Activated naive CD4-positive, alpha-beta T cell treated with anti-CD3 and anti-CD28 coated beads, Interleukin-2, amount 10 ng/mL, durations not matched to agents 7 days and 5 days (primary cell): Measurements from ENCODE around the gene HDAC3.
"Not testable (repeated sequence)": the region's sequence is repeated elsewhere in the genome, so short reads cannot be mapped to it uniquely, and the experiment has no call there.

Source experiments
- CTCF ChIA-PET: fragments of 350-600 bp; sonication (Branson Sonifier 250); formaldehyde crosslinking; loops from one replicate; lab custom pipeline; 2021; ENCODE audit warnings: antibody characterized with exemption; lab: Charles Lee
- DNase-seq: peaks from one replicate; pipeline ENCODE4 v3.0.0-alpha.2; 2020
- H3K27ac Mint-ChIP-seq: one replicate; pipeline ENCODE4 v1.8.0; 2021; ENCODE audit warnings: mild to moderate bottlenecking, moderate library complexity, mixed read lengths
- H3K27me3 Mint-ChIP-seq: one replicate; pipeline ENCODE4 v1.8.0; 2021; ENCODE audit warnings: mild to moderate bottlenecking, mixed read lengths
- H3K36me3 Mint-ChIP-seq: one replicate; pipeline ENCODE4 v1.8.0; 2021; ENCODE audit warnings: mixed read lengths
- H3K4me1 Mint-ChIP-seq: one replicate; pipeline ENCODE4 v1.8.0; 2021; ENCODE audit warnings: mixed read lengths
- H3K4me3 Mint-ChIP-seq: one replicate; pipeline ENCODE4 v1.8.0; 2021; ENCODE audit warnings: mild to moderate bottlenecking, moderate library complexity, mixed read lengths
- H3K9me3 Mint-ChIP-seq: one replicate; pipeline ENCODE4 v1.8.0; 2021; ENCODE audit warnings: mixed read lengths

HDAC3 gene

GRCh38 chr5:141617682-141618029, 19.0 kb downstream of the HDAC3 start:
- Mint-ChIP-seq H3K27me3 (no peaks in the 10 kb centered on the region), H3K4me1 (peaks cover 59% of the 10 kb centered on the region), H3K27ac (peak overlapping the region; percentile 96), H3K36me3 (peaks cover 44% of the 10 kb centered on the region), H3K9me3 (no peaks in the 10 kb centered on the region), H3K4me3 (peak overlapping the region; percentile 99)
- CTCF ChIA-PET = interaction anchor here (0.7 to 5.1 kb wide), 8 partner anchors 10 to 93 kb away, joined by 3 to 236 read pairs (median 9); partner anchors contain the start of genes HDAC3 and RELL2
- no peak for DNase-seq

- peaks cover 60% of the 10 kb centered on the region for H3K4me1 Mint-ChIP-seq
- H3K9me3 Mint-ChIP-seq = no peaks in the 10 kb centered on the region
- peak overlapping the region; percentile 99 for H3K4me3 Mint-ChIP-seq
- CTCF ChIA-PET = interaction anchor here (0.7 to 5.1 kb wide), 9 partner anchors 10 to 344 kb away, joined by 3 to 236 read pairs (median 5); partner anchors contain the start of genes HDAC3 and RELL2
- no peaks in the 10 kb centered on the region for H3K27me3 Mint-ChIP-seq
- H3K27ac Mint-ChIP-seq = peak overlapping the region; percentile 96
- no peak for DNase-seq
- H3K36me3 Mint-ChIP-seq = peaks cover 44% of the 10 kb centered on the region
These were observed 19.5 kb downstream of the HDAC3 start for GRCh38 chr5:141617128-141617527.

- H3K27ac Mint-ChIP-seq = peak overlapping the region; percentile 96
- no peaks in the 10 kb centered on the region for H3K27me3 Mint-ChIP-seq
- no peak for DNase-seq
- peak overlapping the region; percentile 99 for H3K4me3 Mint-ChIP-seq
- peaks cover 41% of the 10 kb centered on the region for H3K36me3 Mint-ChIP-seq
- CTCF ChIA-PET = interaction anchor here (0.7 to 5.1 kb wide), 8 partner anchors 9 to 345 kb away, joined by 3 to 236 read pairs (median 4); partner anchors contain the start of genes HDAC3 and RELL2
- no peaks in the 10 kb centered on the region for H3K9me3 Mint-ChIP-seq
- peaks cover 62% of the 10 kb centered on the region for H3K4me1 Mint-ChIP-seq
These were observed 20.5 kb downstream of the HDAC3 start for GRCh38 chr5:141615991-141616720.

DNA sequence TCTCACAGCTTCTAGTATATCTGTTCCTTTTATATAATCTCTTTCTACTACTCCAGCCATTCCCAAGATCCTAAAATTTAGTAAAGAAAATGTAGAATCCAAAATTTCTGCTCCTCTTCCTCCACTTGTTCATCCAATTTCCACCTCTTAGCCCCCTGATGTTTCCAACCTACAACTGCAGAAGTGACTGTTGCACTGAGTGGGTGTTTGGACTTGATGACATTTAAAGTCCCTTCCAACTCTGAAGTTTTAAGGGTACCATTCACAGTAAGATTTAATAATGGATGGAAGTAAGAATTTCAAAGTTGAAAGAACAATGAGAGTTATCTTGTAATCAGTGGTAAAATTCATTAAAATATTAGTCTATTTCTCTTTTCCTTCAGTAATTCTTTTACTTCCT, 23.3 kb downstream of the HDAC3 start:
- no peak for DNase-seq
- Mint-ChIP-seq H3K27ac (no peak overlapping the region), H3K4me1 (peaks cover 77% of the 10 kb centered on the region), H3K4me3 (no peak overlapping the region), H3K9me3 (no peaks in the 10 kb centered on the region), H3K27me3 (no peaks in the 10 kb centered on the region), H3K36me3 (peaks cover 54% of the 10 kb centered on the region)
- CTCF ChIA-PET = interaction anchor here (1.3 to 7.4 kb wide), 2 partner anchors 21 to 49 kb away, joined by 6 to 43 read pairs; no protein-coding TSS in a partner anchor

- CTCF ChIA-PET = interaction anchor here (7.4 kb wide), 1 partner anchor 18 kb away, joined by 43 read pairs; no protein-coding TSS in a partner anchor
- Mint-ChIP-seq H3K4me1 (peaks cover 88% of the 10 kb centered on the region), H3K27ac (peak overlapping the region; percentile 77), H3K27me3 (no peaks in the 10 kb centered on the region), H3K4me3 (no peak overlapping the region), H3K36me3 (peaks cover 53% of the 10 kb centered on the region), H3K9me3 (no peaks in the 10 kb centered on the region)
- DNase-seq = no peak
These were observed 25.4 kb downstream of the HDAC3 start for GRCh38 chr5:141611289-141611688.

- H3K27ac Mint-ChIP-seq = peak overlapping the region; percentile 77
- H3K36me3 Mint-ChIP-seq = peaks cover 48% of the 10 kb centered on the region
- DNase-seq, H3K27me3 Mint-ChIP-seq, H3K9me3 Mint-ChIP-seq, H3K4me3 Mint-ChIP-seq: not testable (repeated sequence)
- CTCF ChIA-PET = interaction anchor here (2.3 to 7.4 kb wide), 4 partner anchors 7 to 26 kb away, joined by 5 to 43 read pairs (median 28); partner anchors contain the start of genes DIAPH1, HDAC3 and RELL2
- H3K4me1 Mint-ChIP-seq = peaks cover 89% of the 10 kb centered on the region
These were observed 26.7 kb downstream of the HDAC3 start for GRCh38 chr5:141609921-141610320.

DNA sequence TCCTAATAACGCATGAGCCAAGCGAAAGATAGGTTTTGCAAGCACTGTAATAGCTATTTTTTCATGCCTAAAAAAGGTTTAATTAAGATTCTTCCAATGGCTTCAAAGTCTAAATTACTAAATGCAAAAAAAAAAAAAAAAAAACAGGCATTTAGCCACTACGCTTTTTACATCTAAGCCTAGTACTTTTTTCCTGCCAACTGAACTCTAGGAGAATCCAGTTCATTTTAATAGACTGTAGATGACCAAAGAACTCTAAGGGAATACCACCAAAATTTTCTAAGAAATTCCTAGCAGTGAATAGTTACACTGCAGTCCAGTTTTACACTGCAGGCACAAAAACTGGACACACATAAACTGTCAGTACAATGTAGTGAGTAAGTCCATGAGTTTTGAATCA, 27.6 kb downstream of the HDAC3 start:
- Mint-ChIP-seq H3K27ac (peak overlapping the region; percentile 86), H3K4me3 (no peak overlapping the region), H3K27me3 (no peaks in the 10 kb centered on the region), H3K4me1 (peaks cover 89% of the 10 kb centered on the region), H3K9me3 (no peaks in the 10 kb centered on the region), H3K36me3 (peaks cover 48% of the 10 kb centered on the region)
- CTCF ChIA-PET = interaction anchor here (2.3 to 7.4 kb wide), 4 partner anchors 8 to 27 kb away, joined by 5 to 43 read pairs (median 28); partner anchors contain the start of genes DIAPH1, HDAC3 and RELL2
- DNase-seq = no peak

DNA sequence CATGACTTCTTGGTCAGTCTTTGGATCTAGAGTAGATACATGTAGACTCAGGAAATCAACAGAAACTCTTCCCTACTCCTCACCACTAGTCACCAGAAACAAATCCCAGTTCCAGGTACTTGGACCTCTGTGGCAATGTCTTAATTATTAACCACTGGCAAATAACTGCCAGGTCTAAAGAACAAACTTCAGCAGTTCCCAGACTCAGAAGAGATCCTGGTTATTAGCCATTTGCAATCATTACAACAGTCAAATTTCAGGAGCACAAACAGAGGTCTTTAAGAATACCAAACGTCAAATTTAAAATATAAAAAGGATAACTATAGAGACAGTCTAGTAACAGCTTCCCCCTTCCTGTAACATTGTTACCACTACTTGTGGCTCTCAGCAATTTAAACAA, 28.1 kb downstream of the HDAC3 start:
- no peaks in the 10 kb centered on the region for H3K27me3 Mint-ChIP-seq
- no peak overlapping the region for H3K4me3 Mint-ChIP-seq
- no peaks in the 10 kb centered on the region for H3K9me3 Mint-ChIP-seq
- CTCF ChIA-PET = interaction anchor here (2.3 to 7.4 kb wide), 4 partner anchors 8 to 27 kb away, joined by 5 to 43 read pairs (median 28); partner anchors contain the start of genes DIAPH1, HDAC3 and RELL2
- no peak for DNase-seq
- peaks cover 90% of the 10 kb centered on the region for H3K4me1 Mint-ChIP-seq
- H3K36me3 Mint-ChIP-seq = peaks cover 51% of the 10 kb centered on the region
- H3K27ac Mint-ChIP-seq = peak overlapping the region; percentile 86

DNA sequence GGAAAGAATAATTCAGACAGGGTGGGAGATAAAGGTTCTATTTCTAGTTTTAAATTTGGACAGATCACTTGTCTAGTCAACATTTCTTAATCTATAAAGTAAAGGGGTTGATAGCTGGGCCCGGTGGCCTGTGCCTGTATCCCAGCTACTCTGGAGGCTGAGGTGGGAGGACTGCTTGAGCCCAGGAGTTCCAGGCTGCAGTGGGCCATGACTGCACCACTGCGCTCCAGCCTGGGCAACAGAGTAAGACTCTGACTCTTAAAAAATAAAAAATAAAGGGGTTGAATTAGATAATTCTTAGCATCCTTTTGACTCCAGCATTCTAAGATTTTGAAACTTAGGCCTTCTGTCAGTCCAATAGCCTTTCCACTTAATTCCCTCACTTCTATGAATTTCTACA, 28.6 kb downstream of the HDAC3 start:
- H3K4me3 Mint-ChIP-seq = no peak overlapping the region
- no peak for DNase-seq
- CTCF ChIA-PET = interaction anchor here (2.3 to 7.4 kb wide), 4 partner anchors 9 to 28 kb away, joined by 5 to 43 read pairs (median 28); partner anchors contain the start of genes DIAPH1, HDAC3 and RELL2

GRCh38 chr5:141605523-141606277, 30.9 kb downstream of the HDAC3 start:
- no peaks in the 10 kb centered on the region for H3K9me3 Mint-ChIP-seq
- peak overlapping the region; percentile 59 for H3K4me3 Mint-ChIP-seq
- CTCF ChIA-PET = interaction anchor here (1.2 to 4.8 kb wide), 5 partner anchors 9 to 17 kb away, joined by 3 to 34 read pairs (median 7); partner anchors contain the start of gene DIAPH1

More for the DNA sequence above, 28.6 kb downstream of the HDAC3 start:
- Mint-ChIP-seq H3K27me3 (no peaks in the 10 kb centered on the region), H3K4me1 (peaks cover 89% of the 10 kb centered on the region), H3K9me3 (no peaks in the 10 kb centered on the region), H3K27ac (peak overlapping the region; percentile 94), H3K36me3 (peaks cover 48% of the 10 kb centered on the region)

GRCh38 chr5:141603923-141604717, 32.5 kb downstream of the HDAC3 start:
- Mint-ChIP-seq H3K4me1 (peaks cover 93% of the 10 kb centered on the region), H3K4me3 (peak overlapping the region; percentile 70), H3K27ac (peak overlapping the region; percentile 94), H3K36me3 (peaks cover 47% of the 10 kb centered on the region), H3K27me3 (no peaks in the 10 kb centered on the region), H3K9me3 (no peaks in the 10 kb centered on the region)
- CTCF ChIA-PET = interaction anchor here (0.8 to 3.7 kb wide), 5 partner anchors 11 to 40 kb away, joined by 3 to 30 read pairs (median 13); partner anchors contain the start of gene DIAPH1
- DNase-seq = peak; percentile 35

More at GRCh38 chr5:141605523-141606277, 30.9 kb downstream of the HDAC3 start:
- Mint-ChIP-seq H3K27me3 (no peaks in the 10 kb centered on the region), H3K27ac (peak overlapping the region; percentile 94), H3K4me1 (peaks cover 90% of the 10 kb centered on the region), H3K36me3 (peaks cover 46% of the 10 kb centered on the region)
- peak; percentile 82 for DNase-seq

DNA sequence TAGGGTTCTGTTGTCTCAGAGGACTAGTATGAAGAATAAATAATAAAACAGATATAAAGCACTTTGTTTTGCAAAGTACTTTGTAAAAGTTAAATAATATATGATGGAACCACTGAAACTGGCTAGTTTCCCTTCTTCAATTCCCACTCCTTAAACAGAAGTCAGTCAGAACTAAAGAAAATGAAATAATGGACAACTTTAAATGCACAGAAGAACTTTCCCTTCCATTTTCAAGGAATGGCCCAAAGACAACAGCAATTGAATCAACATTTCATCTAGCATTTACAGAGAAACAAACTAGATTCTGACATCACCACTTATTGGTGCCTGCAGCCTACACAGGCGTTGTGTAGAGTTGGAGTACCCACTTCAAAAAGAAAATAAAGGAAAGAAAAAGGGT, 34.0 kb downstream of the HDAC3 start:
- no peak overlapping the region for H3K4me3 Mint-ChIP-seq

More for the DNA sequence above, 34.0 kb downstream of the HDAC3 start:
- Mint-ChIP-seq H3K27me3 (no peaks in the 10 kb centered on the region), H3K4me1 (peaks cover 92% of the 10 kb centered on the region), H3K27ac (peak overlapping the region; percentile 84), H3K36me3 (peaks cover 37% of the 10 kb centered on the region), H3K9me3 (no peaks in the 10 kb centered on the region)
- CTCF ChIA-PET = interaction anchor here (1.0 to 3.7 kb wide), 6 partner anchors 9 to 34 kb away, joined by 4 to 30 read pairs (median 10); partner anchors contain the start of genes DIAPH1, HDAC3 and RELL2
- no peak for DNase-seq
